Thyroid gland (tissue), 4 donors: Measurements from ENCODE around the gene PPP1R13B.

Experiments used
- POLR2A ChIP-seq, 2 donors: fragments of 450-650 bp; IDR thresholded peaks; one replicate each; pipeline ENCODE4 v1.6.1; 2017; ENCODE audit warnings: antibody characterized with exemption in 2 of 2, mild to moderate bottlenecking in 2 of 2, moderate library complexity in 1 of 2
- TF ChIP-seq, protein P1 (sequence below), 6 experiments: fragments of 200-600 bp in 3 of 6; fragments of 450-650 bp in 3 of 6; sonication (generic) in 3 of 6; IDR thresholded peaks; one replicate each; pipeline ENCODE4 v1.5.1; 2016 to 2019; ENCODE audit warnings: antibody characterized with exemption in 6 of 6, mild to moderate bottlenecking in 2 of 6, inconsistent platforms in 1 of 6, moderate library complexity in 1 of 6

- TF ChIP-seq, protein P1, sequence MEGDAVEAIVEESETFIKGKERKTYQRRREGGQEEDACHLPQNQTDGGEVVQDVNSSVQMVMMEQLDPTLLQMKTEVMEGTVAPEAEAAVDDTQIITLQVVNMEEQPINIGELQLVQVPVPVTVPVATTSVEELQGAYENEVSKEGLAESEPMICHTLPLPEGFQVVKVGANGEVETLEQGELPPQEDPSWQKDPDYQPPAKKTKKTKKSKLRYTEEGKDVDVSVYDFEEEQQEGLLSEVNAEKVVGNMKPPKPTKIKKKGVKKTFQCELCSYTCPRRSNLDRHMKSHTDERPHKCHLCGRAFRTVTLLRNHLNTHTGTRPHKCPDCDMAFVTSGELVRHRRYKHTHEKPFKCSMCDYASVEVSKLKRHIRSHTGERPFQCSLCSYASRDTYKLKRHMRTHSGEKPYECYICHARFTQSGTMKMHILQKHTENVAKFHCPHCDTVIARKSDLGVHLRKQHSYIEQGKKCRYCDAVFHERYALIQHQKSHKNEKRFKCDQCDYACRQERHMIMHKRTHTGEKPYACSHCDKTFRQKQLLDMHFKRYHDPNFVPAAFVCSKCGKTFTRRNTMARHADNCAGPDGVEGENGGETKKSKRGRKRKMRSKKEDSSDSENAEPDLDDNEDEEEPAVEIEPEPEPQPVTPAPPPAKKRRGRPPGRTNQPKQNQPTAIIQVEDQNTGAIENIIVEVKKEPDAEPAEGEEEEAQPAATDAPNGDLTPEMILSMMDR (IDR thresholded peaks at IDR 0.05): no peak
- TF ChIP-seq POLR2A (IDR thresholded peaks at IDR 0.05): no peak
Measured at GRCh38 chr14:103889313-103890051, 42.1 kb upstream of the PPP1R13B start.
